ENCODE measurements around the gene FAM204A. TPM values are rescaled to one million over a fixed set of nuclear protein-coding genes. Genes with fewer than 3 reads are reported as not detected.

Gene FAM204A
- total and polyA plus RNA-seq, 2 of the 13 experiments (the other 11 are each of a cell fraction or from before 2014, with no cell fraction given): 9.2 to 61.0 TPM

GRCh38 chr10:118315629-118316028, 26.5 kb downstream of the FAM204A start (continued):
- TF ChIP-seq, protein P1, sequence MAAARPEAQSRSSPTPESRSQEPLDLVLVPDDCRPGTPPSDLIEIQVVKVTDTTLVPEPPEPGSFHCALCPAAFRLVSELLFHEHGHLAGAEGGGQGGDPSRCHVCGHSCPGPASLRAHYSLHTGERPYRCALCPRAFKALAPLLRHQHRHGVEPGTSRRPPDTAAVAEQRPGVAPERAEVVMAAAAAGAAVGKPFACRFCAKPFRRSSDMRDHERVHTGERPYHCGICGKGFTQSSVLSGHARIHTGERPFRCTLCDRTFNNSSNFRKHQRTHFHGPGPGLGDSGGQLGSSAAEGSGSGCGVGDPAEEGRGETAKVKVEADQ (CRISPR knock-in tag; IDR thresholded peaks at IDR 0.05; ENCODE audit: borderline replicate concordance): no peak
- TF ChIP-seq CCAR2 (optimal IDR thresholded peaks at IDR 0.05; ENCODE audit: low read depth, low read length): no peak
- TF ChIP-seq TCF7L2 (IDR thresholded peaks at IDR 0.05; ENCODE audit: low read depth, low read length): no peak
- TF ChIP-seq NR2F6 (IDR thresholded peaks at IDR 0.05): no peak
- TF ChIP-seq NR2F6 (CRISPR knock-in tag; IDR thresholded peaks at IDR 0.05): no peak

DNA sequence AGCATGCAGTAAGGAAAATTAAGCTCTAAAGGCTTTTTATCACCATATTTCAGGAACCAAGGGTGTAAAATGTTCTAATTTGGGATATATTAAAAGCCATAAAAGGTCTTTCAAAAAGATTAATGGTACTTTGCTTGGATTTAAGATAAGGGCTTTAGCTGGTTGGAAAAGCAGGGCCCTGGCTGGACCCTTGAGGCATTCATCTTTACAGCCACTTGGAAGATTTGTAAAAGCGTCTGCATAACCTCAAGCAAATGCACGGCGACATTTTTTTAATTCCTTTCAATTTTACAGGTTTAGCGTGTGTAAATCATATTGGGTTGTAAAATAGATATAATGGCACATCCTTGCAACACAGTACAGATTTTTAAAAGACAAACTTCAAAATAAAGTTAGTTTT, 27.2 kb downstream of the FAM204A start:
- Histone ChIP-seq H3K36me3 (replicated peaks in 1 of 2; ENCODE audit: control insufficient read depth in 1 of 2, insufficient read depth in 2 of 2, low read length in 2 of 2) (peaks cover 2 to 14% of the 10 kb centered on the region in 2 experiments; a peak in 3 of 5 replicates), H3K9me3 (ENCODE audit: low read length) (no peaks in the 10 kb centered on the region), H3K27ac (ENCODE audit: extremely low read length, insufficient read depth, low read length) (no peak overlapping the region), H4K20me1 (ENCODE audit: insufficient read depth, low read length) (no peaks in the 10 kb centered on the region), H2AFZ (ENCODE audit: low read length) (no peak overlapping the region), H3K9ac (ENCODE audit: insufficient read depth, low read depth, low read length) (no peak overlapping the region), H3K4me2 (ENCODE audit: low read depth, low read length) (no peak overlapping the region), H3K27me3 (ENCODE audit: control insufficient read depth in 1 of 2, insufficient read depth in 2 of 2, low read length in 2 of 2) (no peaks in the 10 kb centered on the region), H3K4me1 (ENCODE audit: insufficient read depth, low read length) (no peaks in the 10 kb centered on the region), H3K79me2 (ENCODE audit: insufficient read depth, low read length) (no peaks in the 10 kb centered on the region), H3K4me3 (replicated peaks in 1 of 3; ENCODE audit: insufficient read depth in 1 of 3, low read depth in 2 of 3, low read length in 3 of 3) (no peak overlapping the region)
- 97% methylated on average over 4 of the region's 4 CpGs for WGBS (ENCODE audit: low lambda C conversion rate)
- POLR2A ChIA-PET: no interaction called here
- DNase-seq (ENCODE audit: low spot score) (no peak), FAIRE-seq (no peak), ATAC-seq (no peak)
- BruUV-seq (replicated peaks): no TSS peak
- in situ Hi-C loops (cut with HindIII; ENCODE audit: extremely low pct_ligation_motif_present, low pct_unique_long_range_greater_than_20kb): no loop called here
- CTCF ChIA-PET (ENCODE audit: low intra/inter-chr PET ratio, low total read pairs): no interaction called here
- intact Hi-C loops (cut with micrococcal nuclease; ENCODE audit: unreplicated experiment): no loop called here
- TF ChIP-seq PHF5A (CRISPR knock-in tag; IDR thresholded peaks at IDR 0.05; ENCODE audit: low read depth, unreplicated experiment) (no peak), NCOA1 (CRISPR knock-in tag; IDR thresholded peaks at IDR 0.05) (no peak), SALL1 (CRISPR knock-in tag; IDR thresholded peaks at IDR 0.05) (no peak), ZNF256 (CRISPR knock-in tag; conservative IDR thresholded peaks at IDR 0.05) (no peak), ZNF501 (CRISPR knock-in tag; IDR thresholded peaks at IDR 0.05) (no peak), ZBTB20 (CRISPR knock-in tag; IDR thresholded peaks at IDR 0.05; ENCODE audit: borderline replicate concordance, low read depth) (no peak), RBFOX2 (IDR thresholded peaks at IDR 0.05; ENCODE audit: low read depth, low read length) (no peak), ZNF563 (CRISPR knock-in tag; IDR thresholded peaks at IDR 0.05) (no peak), EHMT2 (IDR thresholded peaks at IDR 0.05; ENCODE audit: borderline replicate concordance, low read depth, low read length) (no peak), PCBP2 (optimal IDR thresholded peaks at IDR 0.05; ENCODE audit: low read depth, low read length, poor library complexity, severe bottlenecking) (no peak), ZNF678 (CRISPR knock-in tag; IDR thresholded peaks at IDR 0.05) (no peak), ZBTB3 (CRISPR knock-in tag; IDR thresholded peaks at IDR 0.05; ENCODE audit: borderline replicate concordance, low read depth) (no peak), TMF1 (CRISPR knock-in tag; IDR thresholded peaks at IDR 0.05; ENCODE audit: low read depth) (no peak), MAX (IDR thresholded peaks at IDR 0.05) (no peak), SATB2 (CRISPR knock-in tag; IDR thresholded peaks at IDR 0.05) (no peak), U2AF2 (IDR thresholded peaks at IDR 0.05; ENCODE audit: low read depth, low read length) (no peak), ZNF549 (CRISPR knock-in tag; IDR thresholded peaks at IDR 0.05) (no peak), CREB1 (IDR thresholded peaks at IDR 0.05) (no peak), CREB1 (CRISPR knock-in tag; IDR thresholded peaks at IDR 0.05) (no peak), TCF7L2 (IDR thresholded peaks at IDR 0.05; ENCODE audit: low read depth, low read length) (no peak)
- TF ChIP-seq, protein P2, sequence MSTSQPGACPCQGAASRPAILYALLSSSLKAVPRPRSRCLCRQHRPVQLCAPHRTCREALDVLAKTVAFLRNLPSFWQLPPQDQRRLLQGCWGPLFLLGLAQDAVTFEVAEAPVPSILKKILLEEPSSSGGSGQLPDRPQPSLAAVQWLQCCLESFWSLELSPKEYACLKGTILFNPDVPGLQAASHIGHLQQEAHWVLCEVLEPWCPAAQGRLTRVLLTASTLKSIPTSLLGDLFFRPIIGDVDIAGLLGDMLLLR (CRISPR knock-in tag; IDR thresholded peaks at IDR 0.05): no peak
